AG04450 (cell line): Measurements from ENCODE around the gene CNNM2. TPM values are rescaled to one million over a fixed set of nuclear protein-coding genes. Genes with fewer than 3 reads are reported as not detected.
A peak's percentile ranks its signal among the peaks of the same experiment; 100 is the strongest.

Experiments
- CTCF ChIA-PET: fragments of 300-600, 350-600 bp; formaldehyde crosslinking; extraction: SDS; loops from one replicate; lab custom pipeline; 2022; ENCODE audit warnings: antibody characterized with exemption, inconsistent platforms; lab: Charles Lee
- POLR2A ChIA-PET: fragments of 350-600 bp; formaldehyde crosslinking; extraction: SDS; loops from one replicate; lab custom pipeline; 2021; ENCODE audit warnings: antibody characterized with exemption, inconsistent platforms; lab: Yijun Ruan, JAX
- DNase-seq: peaks from one replicate; pipeline ENCODE4 v3.0.0-alpha.2; 2011; ENCODE audit warnings: low read depth, low spot score
- H3K27ac ChIP-seq: one replicate; pipeline ENCODE4 v1.5.1; 2012; ENCODE audit warnings: low read depth, low read length, control low read depth
- H3K27me3 ChIP-seq: one replicate; pipeline ENCODE4 v1.6.0; 2012; ENCODE audit warnings: low read length; ENCODE audit not compliant: control insufficient read depth, insufficient read depth
- H3K4me3 ChIP-seq: 2 replicates; pipeline ENCODE4 v1.5.1; 2011; ENCODE audit warnings: mild to moderate bottlenecking, low read depth, low read length, control low read depth
- H3K9me3 ChIP-seq: 2 replicates; pipeline ENCODE4 v1.5.1; 2012; ENCODE audit warnings: low read length; ENCODE audit not compliant: control insufficient read depth, insufficient read depth
- polyA minus RNA-seq: library from RNA; depleted of rRNA, polyadenylated mRNA; stranded (reverse); fragments of >200 nt; gene quantifications from 2 replicates; pipeline ENCODE4 v1.2.3, GENCODE V29; 2011; rRNA and poly(A)+ RNA removed
- polyA plus RNA-seq: library from polyadenylated mRNA; depleted of rRNA; stranded (reverse); fragments of >200 nt; gene quantifications from 2 replicates; pipeline ENCODE4 v1.2.3, GENCODE V29; 2011; rRNA removed
- TF ChIP-seq, protein P1 (sequence below): IDR thresholded peaks from 2 replicates; pipeline ENCODE4 v1.5.1; 2011; ENCODE audit warnings: low read depth, low read length, control low read depth, inconsistent platforms

The CNNM2 gene
- 5.2 and 5.8 TPM in 2 replicates for polyA plus RNA-seq
- polyA minus RNA-seq: 4.7 and 7.2 TPM in 2 replicates

DNA sequence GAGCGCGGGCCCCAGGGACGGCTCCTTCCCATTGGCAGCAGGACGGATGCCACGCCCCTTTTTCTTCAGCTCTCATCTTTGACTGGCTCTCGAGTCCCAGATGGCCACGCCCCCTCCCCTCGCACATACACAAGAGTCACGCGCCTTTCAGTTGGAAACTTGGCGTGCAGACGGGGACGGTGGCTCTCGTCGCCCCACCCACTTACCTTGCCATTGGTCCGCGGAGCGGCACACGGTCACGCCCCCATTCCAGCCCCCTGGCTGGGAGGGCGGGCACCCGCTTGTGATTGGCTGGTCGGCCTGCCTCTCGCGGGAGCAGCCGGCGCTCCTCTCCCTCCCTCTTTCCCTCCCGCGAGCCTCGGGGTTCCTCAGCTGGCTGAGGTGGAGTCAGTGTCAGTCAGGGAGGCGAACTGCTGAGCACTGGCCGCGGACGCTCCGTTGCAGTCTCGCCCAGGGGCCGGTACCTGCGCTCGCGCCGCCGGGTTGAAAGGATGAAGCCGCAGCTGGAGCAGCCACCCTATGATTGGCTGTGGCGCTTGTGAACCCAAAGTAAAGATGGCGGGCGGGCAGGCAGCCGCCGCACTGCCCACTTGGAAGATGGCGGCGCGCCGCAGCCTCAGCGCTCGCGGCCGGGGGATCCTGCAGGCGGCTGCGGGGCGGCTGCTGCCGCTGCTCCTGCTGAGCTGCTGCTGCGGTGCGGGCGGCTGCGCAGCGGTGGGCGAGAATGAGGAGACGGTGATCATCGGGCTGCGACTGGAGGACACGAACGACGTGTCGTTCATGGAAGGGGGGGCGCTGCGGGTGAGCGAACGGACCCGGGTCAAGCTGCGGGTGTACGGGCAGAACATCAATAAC lies at the start of gene CNNM2:
Gene CNNM2 (plus strand): TSS at position 333 of the 855 bp plus-strand sequence. CDS start 187 bp downstream, at position 520.
- Histone ChIP-seq H3K4me3 (peak within 1 kb of the TSS; percentile 96), H3K27me3 (no peaks in the 10 kb centered on the region), H3K27ac (peak within 1 kb of the TSS; percentile 93), H3K9me3 (no peaks in the 10 kb centered on the region; the same call in 1 of the 2 replicates)
- ChIA-PET POLR2A (interaction anchor here (0.5 to 1.5 kb wide), 9 partner anchors 51 to 330 kb away, joined by 3 to 7 read pairs (median 3); partner anchors contain the start of gene NT5C2), CTCF (interaction anchor here (0.6 to 4.6 kb wide), 22 partner anchors 8 to 416 kb away, joined by 3 to 46 read pairs (median 5); no protein-coding TSS in a partner anchor)
- TF ChIP-seq, protein P1, sequence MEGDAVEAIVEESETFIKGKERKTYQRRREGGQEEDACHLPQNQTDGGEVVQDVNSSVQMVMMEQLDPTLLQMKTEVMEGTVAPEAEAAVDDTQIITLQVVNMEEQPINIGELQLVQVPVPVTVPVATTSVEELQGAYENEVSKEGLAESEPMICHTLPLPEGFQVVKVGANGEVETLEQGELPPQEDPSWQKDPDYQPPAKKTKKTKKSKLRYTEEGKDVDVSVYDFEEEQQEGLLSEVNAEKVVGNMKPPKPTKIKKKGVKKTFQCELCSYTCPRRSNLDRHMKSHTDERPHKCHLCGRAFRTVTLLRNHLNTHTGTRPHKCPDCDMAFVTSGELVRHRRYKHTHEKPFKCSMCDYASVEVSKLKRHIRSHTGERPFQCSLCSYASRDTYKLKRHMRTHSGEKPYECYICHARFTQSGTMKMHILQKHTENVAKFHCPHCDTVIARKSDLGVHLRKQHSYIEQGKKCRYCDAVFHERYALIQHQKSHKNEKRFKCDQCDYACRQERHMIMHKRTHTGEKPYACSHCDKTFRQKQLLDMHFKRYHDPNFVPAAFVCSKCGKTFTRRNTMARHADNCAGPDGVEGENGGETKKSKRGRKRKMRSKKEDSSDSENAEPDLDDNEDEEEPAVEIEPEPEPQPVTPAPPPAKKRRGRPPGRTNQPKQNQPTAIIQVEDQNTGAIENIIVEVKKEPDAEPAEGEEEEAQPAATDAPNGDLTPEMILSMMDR: no peak; the same call in 1 of the 2 replicates
- peak; percentile 100 for DNase-seq

DNA sequence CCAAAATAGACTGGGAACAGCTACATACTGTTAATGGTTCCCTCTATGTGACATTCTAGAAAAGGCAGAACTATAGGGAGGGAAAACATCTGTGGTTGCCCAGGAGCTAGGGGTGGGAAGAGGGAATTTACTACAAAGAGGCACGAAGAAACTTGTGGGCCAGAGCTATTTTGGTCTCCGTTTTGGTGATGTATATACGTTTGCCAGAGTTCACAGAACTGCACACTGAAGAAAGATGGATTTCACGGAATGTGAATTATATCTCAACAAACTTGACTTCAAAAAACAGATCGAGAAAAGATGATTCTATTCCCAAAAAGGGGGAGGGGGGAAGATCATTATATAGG lies 49.2 kb upstream of the CNNM2 start:
- ChIA-PET POLR2A (interaction anchor here (1.2 kb wide), 1 partner anchor 324 kb away, joined by 3 read pairs; the partner anchor contains the start of gene NT5C2), CTCF (interaction anchor here (2.3 kb wide), 1 partner anchor 33 kb away, joined by 6 read pairs; no protein-coding TSS in a partner anchor)
- no peak for DNase-seq
- H3K27me3 ChIP-seq: no peaks in the 10 kb centered on the region
- TF ChIP-seq, protein P1: no peak
- H3K9me3 ChIP-seq: no peaks in the 10 kb centered on the region
- H3K4me3 ChIP-seq: peak overlapping the region; percentile 59
- no peak overlapping the region for H3K27ac ChIP-seq

DNA sequence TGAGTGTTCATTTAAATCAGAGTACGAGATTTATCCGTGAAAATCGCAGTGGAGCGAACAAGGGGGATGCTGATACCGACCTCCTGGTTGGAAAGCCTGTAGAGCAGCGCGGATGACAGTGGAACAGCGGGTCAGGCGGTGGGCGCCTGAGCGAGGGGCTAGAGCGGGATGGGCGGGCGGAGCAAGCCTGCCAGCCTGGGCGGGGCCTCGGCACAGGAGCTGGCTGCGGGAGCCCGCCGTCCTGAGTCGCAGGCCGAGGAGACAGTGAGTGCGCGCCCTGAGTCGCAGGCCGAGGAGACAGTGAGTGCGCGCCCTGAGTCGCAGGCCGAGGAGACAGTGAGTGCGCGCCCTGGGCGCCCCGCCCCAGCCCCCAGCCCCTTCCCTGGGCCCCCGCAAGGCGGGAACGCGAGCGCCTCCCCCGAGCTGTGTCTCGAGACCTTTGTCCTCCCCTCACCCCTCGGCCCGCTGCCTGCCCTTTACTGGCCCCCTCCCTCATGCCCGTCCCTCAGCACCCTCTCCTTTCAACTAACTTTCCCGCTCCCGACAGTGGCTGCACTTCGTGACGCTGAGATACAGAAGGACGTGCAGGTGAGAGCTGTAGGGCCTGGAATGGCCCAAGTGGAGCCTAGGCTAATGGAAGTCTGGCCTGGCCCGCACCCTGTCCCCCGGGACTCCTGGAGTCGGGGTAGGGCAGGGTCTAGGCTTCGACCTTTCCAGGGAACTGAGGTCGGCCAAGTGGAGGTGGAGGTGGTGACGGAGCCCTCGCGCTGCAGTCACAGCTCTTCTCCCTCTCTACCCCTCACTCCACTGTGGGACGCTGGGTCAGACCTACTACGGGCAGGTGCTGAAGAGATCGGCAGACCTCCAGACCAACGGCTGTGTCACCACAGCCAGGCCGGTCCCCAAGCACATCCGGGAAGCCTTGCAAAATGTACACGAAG lies 48.6 kb upstream of the CNNM2 start, which contains the start of gene AS3MT:
Gene AS3MT (plus strand): TSS at position 213 of the 941 bp plus-strand sequence. CDS start 123 bp downstream, at position 336.
- H3K4me3 ChIP-seq: peak within 1 kb of the TSS; percentile 59
- TF ChIP-seq, protein P1: no peak
- ChIA-PET CTCF (interaction anchor here (2.3 kb wide), 1 partner anchor 34 kb away, joined by 6 read pairs; no protein-coding TSS in a partner anchor), POLR2A (interaction anchor here (0.5 to 1.2 kb wide), 2 partner anchors 101 to 323 kb away, joined by 3 to 6 read pairs; partner anchors contain the start of gene NT5C2)
- H3K27me3 ChIP-seq: no peaks in the 10 kb centered on the region
- no peak for DNase-seq
- no peaks in the 10 kb centered on the region for H3K9me3 ChIP-seq
- no peak within 1 kb of the TSS for H3K27ac ChIP-seq

DNA sequence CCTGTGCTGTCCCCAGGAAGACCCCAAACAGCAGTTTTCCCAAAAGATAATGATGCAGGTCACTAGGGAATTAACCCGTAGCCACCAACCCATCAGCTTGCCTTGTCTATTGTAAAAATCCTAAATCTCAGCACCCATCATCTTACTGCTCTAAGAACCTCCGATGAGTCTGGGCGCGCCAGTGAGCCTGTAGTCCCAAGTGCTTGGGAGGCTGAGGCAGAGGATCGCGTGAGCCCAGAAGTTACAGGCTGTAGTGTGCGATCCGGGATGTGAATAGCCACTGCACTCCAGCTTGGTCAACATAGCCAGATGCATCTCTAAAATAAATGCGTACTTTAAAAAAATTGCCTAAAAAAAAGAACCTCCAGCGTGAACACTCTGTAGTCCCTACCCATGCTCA lies 47.9 kb upstream of the CNNM2 start:
- ChIA-PET CTCF (no interaction called here), POLR2A (no interaction called here)
- no peak for DNase-seq
- Histone ChIP-seq H3K27me3 (no peaks in the 10 kb centered on the region), H3K27ac (no peak overlapping the region), H3K9me3 (no peaks in the 10 kb centered on the region), H3K4me3 (no peak overlapping the region; the same call in 1 of the 2 replicates)
- TF ChIP-seq, protein P1: no peak
